Stimulated activated naive CD8-positive, alpha-beta T cell treated with anti-CD3 and anti-CD28 coated beads, Interleukin-15, Interleukin-2, amounts not matched to agents 100 U/mL and 50 U/mL, for 24 hours (primary cell): ENCODE measurements around the gene ST6GALNAC6.
"Not testable (repeated sequence)": the region's sequence is repeated elsewhere in the genome, so short reads cannot be mapped to it uniquely, and the experiment has no call there.

Experiments used
- ATAC-seq: fragments of 150-1000 bp; cut with Tn5 transposase; one replicate; pipeline ENCODE4 v1.10.0; 2021
- DNase-seq: peaks from one replicate; pipeline ENCODE4 v3.0.0; 2021

The ST6GALNAC6 gene

GRCh38 chr9:127854960-127855359 is 44.4 kb downstream of the ST6GALNAC6 start:
- no peak for DNase-seq
- no peak for ATAC-seq

GRCh38 chr9:127854184-127854806 is 45.1 kb downstream of the ST6GALNAC6 start, which contains the start of gene ENG:
ENG (minus strand) TSS chr9:127854658; CDS start chr9:127854355, 303 bp downstream.
- DNase-seq = peak; percentile 50
- peak; percentile 53 for ATAC-seq

GRCh38 chr9:127853312-127854183 is 45.9 kb downstream of the ST6GALNAC6 start:
- ATAC-seq = peak; percentile 17

GRCh38 chr9:127852829-127853228 is 46.6 kb downstream of the ST6GALNAC6 start:
- no peak for ATAC-seq
- DNase-seq = no peak

More at GRCh38 chr9:127853312-127854183, 45.9 kb downstream of the ST6GALNAC6 start:
- peak; percentile 24 for DNase-seq

- DNase-seq = no peak
- ATAC-seq = no peak
Observed at GRCh38 chr9:127850286-127850830, 49.0 kb downstream of the ST6GALNAC6 start.

GRCh38 chr9:127848756-127849504 is 50.5 kb downstream of the ST6GALNAC6 start:
- no peak for DNase-seq
- no peak for ATAC-seq

- ATAC-seq = no peak
- no peak for DNase-seq
Observed at GRCh38 chr9:127847833-127848755, 51.3 kb downstream of the ST6GALNAC6 start.

GRCh38 chr9:127847178-127847510 is 52.3 kb downstream of the ST6GALNAC6 start:
- ATAC-seq = no peak

GRCh38 chr9:127846443-127847177 is 52.8 kb downstream of the ST6GALNAC6 start:
- DNase-seq = no peak

More at GRCh38 chr9:127847178-127847510, 52.3 kb downstream of the ST6GALNAC6 start:
- DNase-seq = no peak

GRCh38 chr9:127845619-127846018 is 53.8 kb downstream of the ST6GALNAC6 start:
- not testable (repeated sequence) for DNase-seq, ATAC-seq

More at GRCh38 chr9:127846443-127847177, 52.8 kb downstream of the ST6GALNAC6 start:
- ATAC-seq = no peak

GRCh38 chr9:127844821-127845359 is 54.5 kb downstream of the ST6GALNAC6 start:
- DNase-seq = no peak
- no peak for ATAC-seq

- ATAC-seq (no peak), DNase-seq (no peak)
Observed at GRCh38 chr9:127841087-127841835, 58.1 kb downstream of the ST6GALNAC6 start.

GRCh38 chr9:127838375-127839078 is 60.9 kb downstream of the ST6GALNAC6 start:
- ATAC-seq (no peak), DNase-seq (no peak)

- ATAC-seq (no peak), DNase-seq (no peak)
Observed at GRCh38 chr9:127837346-127837745, 62.1 kb downstream of the ST6GALNAC6 start.

- DNase-seq, ATAC-seq: not testable (repeated sequence)
Observed at GRCh38 chr9:127836561-127836960, 62.8 kb downstream of the ST6GALNAC6 start.

GRCh38 chr9:127835991-127836516 is 63.3 kb downstream of the ST6GALNAC6 start:
- DNase-seq = peak; percentile 63
- ATAC-seq = peak; percentile 66
